ENCODE data around the gene DDC. TPM values are rescaled to one million over a fixed set of nuclear protein-coding genes. Genes with fewer than 3 reads are reported as not detected.
A peak's percentile ranks its signal among the peaks of the same experiment; 100 is the strongest.
"Not testable (repeated sequence)": the region's sequence is repeated elsewhere in the genome, so short reads cannot be mapped to it uniquely, and the experiment has no call there.

Gene DDC
- total and polyA plus RNA-seq, 7 donors = 0.36 to 77.2 (median 49.9) TPM; not detected in 3

- no peak for TF ChIP-seq CTCF (IDR thresholded peaks at IDR 0.05)
- TF ChIP-seq EP300 (IDR thresholded peaks at IDR 0.05) = no peak
- no peak for TF ChIP-seq POLR2AphosphoS5 (IDR thresholded peaks at IDR 0.05)
- TF ChIP-seq POLR2A (IDR thresholded peaks at IDR 0.05) = no peak
- WGBS, 2 donors = 69 to 76% methylated on average over 5 of the region's 5 CpGs
- DNase-seq = no peak
- peaks cover 0 to 5% (median 1%) of the 10 kb centered on the region in 4 donors for H3K9me3 ChIP-seq
- H3K36me3 ChIP-seq = no peaks in the 10 kb centered on the region
- no peak overlapping the region for H3K4me3 ChIP-seq
- intact Hi-C loops (cut with DNase I) = no loop called here
- H3K27me3 ChIP-seq = no peaks in the 10 kb centered on the region
- peak overlapping the region in 1 of 4 donors; percentile 39 for H3K27ac ChIP-seq
- H3K4me1 ChIP-seq = peaks cover 0 to 11% (median 8%) of the 10 kb centered on the region in 4 donors
Measured at GRCh38 chr7:50584793-50585408, 19.7 kb upstream of the DDC start.

- Histone ChIP-seq H3K4me1 (peaks cover 0 to 11% (median 8%) of the 10 kb centered on the region in 4 donors), H3K27me3 (no peaks in the 10 kb centered on the region), H3K27ac (no peak overlapping the region), H3K36me3 (no peaks in the 10 kb centered on the region), H3K9me3 (peaks cover 0 to 5% (median 1%) of the 10 kb centered on the region in 4 donors), H3K4me3 (no peak overlapping the region)
- no peak for DNase-seq
- intact Hi-C loops (cut with DNase I) = no loop called here
- TF ChIP-seq CTCF (IDR thresholded peaks at IDR 0.05) (no peak), POLR2AphosphoS5 (IDR thresholded peaks at IDR 0.05) (no peak), EP300 (IDR thresholded peaks at IDR 0.05) (no peak), POLR2A (IDR thresholded peaks at IDR 0.05) (no peak)
- WGBS, 2 donors = 84 to 90% methylated on average over 4 of the region's 4 CpGs
Measured at GRCh38 chr7:50584386-50584785, 19.2 kb upstream of the DDC start.

GRCh38 chr7:50583295-50583694 lies 18.1 kb upstream of the DDC start:
- H3K27me3 ChIP-seq; intact Hi-C loops (cut with DNase I); DNase-seq; H3K4me3 ChIP-seq; H3K27ac ChIP-seq; H3K36me3 ChIP-seq; H3K9me3 ChIP-seq: not testable (repeated sequence)
- peaks cover 0 to 11% (median 8%) of the 10 kb centered on the region in 4 donors for H3K4me1 ChIP-seq
- WGBS, 2 donors = 95 to 96% methylated on average over 4 of the region's 4 CpGs

GRCh38 chr7:50582271-50582670 lies 17.1 kb upstream of the DDC start:
- DNase-seq; intact Hi-C loops (cut with DNase I); H3K36me3 ChIP-seq; H3K27ac ChIP-seq; H3K9me3 ChIP-seq; H3K27me3 ChIP-seq; H3K4me3 ChIP-seq: not testable (repeated sequence)
- H3K4me1 ChIP-seq = peaks cover 0 to 11% (median 8%) of the 10 kb centered on the region in 4 donors
- 89 to 96% methylated on average over 4 of the region's 4 CpGs for WGBS, 2 donors

- intact Hi-C loops (cut with DNase I); H3K9me3 ChIP-seq; H3K4me3 ChIP-seq; H3K36me3 ChIP-seq; H3K27me3 ChIP-seq; H3K27ac ChIP-seq; DNase-seq: not testable (repeated sequence)
- peaks cover 0 to 11% (median 8%) of the 10 kb centered on the region in 4 donors for H3K4me1 ChIP-seq
- 87 to 96% methylated on average over 2 of the region's 2 CpGs for WGBS, 2 donors
Measured at GRCh38 chr7:50580666-50581065, 15.5 kb upstream of the DDC start.

- 88 to 93% methylated on average over 5 of the region's 5 CpGs for WGBS, 2 donors
- TF ChIP-seq POLR2AphosphoS5 (IDR thresholded peaks at IDR 0.05) = no peak
- no peak for TF ChIP-seq POLR2A (IDR thresholded peaks at IDR 0.05)
- no peak for TF ChIP-seq CTCF (IDR thresholded peaks at IDR 0.05)
- no peak for TF ChIP-seq EP300 (IDR thresholded peaks at IDR 0.05)
- no peak overlapping the region for H3K27ac ChIP-seq
- H3K4me1 ChIP-seq = peaks cover 0 to 8% (median 7%) of the 10 kb centered on the region in 4 donors
- no peak overlapping the region for H3K4me3 ChIP-seq
- peaks cover 0 to 5% (median 1%) of the 10 kb centered on the region in 4 donors for H3K9me3 ChIP-seq
- intact Hi-C loops (cut with DNase I) = no loop called here
- H3K27me3 ChIP-seq = no peaks in the 10 kb centered on the region
- H3K36me3 ChIP-seq = no peaks in the 10 kb centered on the region
- DNase-seq = no peak
Measured at GRCh38 chr7:50580057-50580456, 14.9 kb upstream of the DDC start.

- H3K27ac ChIP-seq; H3K4me3 ChIP-seq; DNase-seq; intact Hi-C loops (cut with DNase I); H3K9me3 ChIP-seq; H3K27me3 ChIP-seq; H3K4me1 ChIP-seq; H3K36me3 ChIP-seq: not testable (repeated sequence)
- 80 to 90% methylated on average over 4 of the region's 4 CpGs for WGBS, 2 donors
Measured at GRCh38 chr7:50578105-50578504, 12.9 kb upstream of the DDC start.

All from sigmoid colon (tissue), 7 donors.